HG02981 (cell line): ENCODE data around the gene RUBCN.
"Not testable (repeated sequence)": the region's sequence is repeated elsewhere in the genome, so short reads cannot be mapped to it uniquely, and the experiment has no call there.

Source experiments
- ATAC-seq: cut with Tn5 transposase; IDR thresholded peaks from one replicate; pipeline ENCODE4 v1.9.1; 2021; ENCODE audit warnings: mild to moderate bottlenecking, moderate library complexity; ENCODE audit not compliant: unreplicated experiment

RUBCN gene

DNA sequence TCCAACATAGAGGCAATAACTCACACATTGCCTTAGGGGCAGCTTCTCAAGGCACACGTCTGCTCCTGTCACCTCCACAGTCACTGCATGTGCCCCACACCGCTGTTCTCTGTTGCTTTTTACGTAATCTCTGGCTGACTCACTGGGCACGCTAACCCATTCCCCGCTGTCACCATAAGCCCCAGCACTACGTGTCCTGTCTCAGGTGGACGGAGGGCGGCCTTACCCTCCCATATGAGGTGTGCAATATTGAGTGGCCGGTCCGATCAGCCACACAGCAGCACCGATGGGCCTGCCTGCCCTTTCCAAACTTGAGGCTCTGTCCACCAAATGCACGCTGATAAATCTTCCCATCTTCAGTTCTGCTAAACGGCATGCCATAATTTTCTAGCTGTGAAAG lies 115.2 kb downstream of the RUBCN start:
- ATAC-seq, result not testable (repeated sequence)
